MG63 (cell line): ENCODE measurements around the gene TSPAN17. TPM values are rescaled to one million over a fixed set of nuclear protein-coding genes. Genes with fewer than 3 reads are reported as not detected.

ENCODE experiments used
- DNase-seq: peaks from one replicate; pipeline ENCODE4 v3.0.0-alpha.2; 2020
- H3K27me3 ChIP-seq: fragments of 250-450 bp; sonication (Bioruptor Pico); 2 replicates; pipeline ENCODE4 v1.5.1; 2020; ENCODE audit warnings: mild to moderate bottlenecking, moderate library complexity
- H3K36me3 ChIP-seq: fragments of 250-450 bp; sonication (Bioruptor Pico); 2 replicates; pipeline ENCODE4 v1.5.1; 2020; ENCODE audit warnings: mild to moderate bottlenecking, moderate library complexity
- H3K4me3 ChIP-seq: fragments of 250-450 bp; sonication (Bioruptor Pico); 2 replicates; pipeline ENCODE4 v1.5.1; 2020; ENCODE audit warnings: mild to moderate bottlenecking, moderate library complexity
- H3K9me3 ChIP-seq: fragments of 250-450 bp; sonication (Bioruptor Pico); 2 replicates; pipeline ENCODE4 v1.5.1; 2020; ENCODE audit warnings: mild to moderate bottlenecking, moderate library complexity
- total RNA-seq: library from RNA; depleted of rRNA; stranded (reverse); fragments of >200 nt; shearing (Covaris generic); gene quantifications from 2 replicates; pipeline ENCODE4 v1.2.3, GENCODE V29; 2014; ENCODE audit warnings: low replicate concordance; rRNA removed

TSPAN17 gene
- total RNA-seq, 1 experiment from 2014 or later, result 120 TPM

- peaks cover 11% of the 10 kb centered on the region for H3K27me3 ChIP-seq
- no peaks in the 10 kb centered on the region for H3K9me3 ChIP-seq
- H3K36me3 ChIP-seq, result no peaks in the 10 kb centered on the region
- peak; percentile 26 for DNase-seq
- H3K4me3 ChIP-seq, result no peak overlapping the region
Observed at GRCh38 chr5:176700239-176700847, 53.1 kb downstream of the TSPAN17 start.

- H3K36me3 ChIP-seq, result no peaks in the 10 kb centered on the region
- peaks cover 7% of the 10 kb centered on the region for H3K27me3 ChIP-seq
- H3K9me3 ChIP-seq, result no peaks in the 10 kb centered on the region
- no peak for DNase-seq
- no peak overlapping the region for H3K4me3 ChIP-seq
Observed at GRCh38 chr5:176702671-176703641, 55.7 kb downstream of the TSPAN17 start.

- peaks cover 7% of the 10 kb centered on the region for H3K27me3 ChIP-seq
Observed at GRCh38 chr5:176703857-176704256, 56.6 kb downstream of the TSPAN17 start.

GRCh38 chr5:176704355-176704754 is 57.1 kb downstream of the TSPAN17 start:
- no peaks in the 10 kb centered on the region for H3K36me3 ChIP-seq
- peaks cover 7% of the 10 kb centered on the region for H3K27me3 ChIP-seq
- H3K4me3 ChIP-seq, result no peak overlapping the region
- H3K9me3 ChIP-seq, result no peaks in the 10 kb centered on the region
- no peak for DNase-seq

More at GRCh38 chr5:176703857-176704256, 56.6 kb downstream of the TSPAN17 start:
- no peak for DNase-seq
- Histone ChIP-seq H3K4me3 (no peak overlapping the region), H3K36me3 (no peaks in the 10 kb centered on the region), H3K9me3 (no peaks in the 10 kb centered on the region)

- DNase-seq, result no peak
- Histone ChIP-seq H3K4me3 (no peak overlapping the region), H3K36me3 (no peaks in the 10 kb centered on the region), H3K9me3 (no peaks in the 10 kb centered on the region), H3K27me3 (peaks cover 4% of the 10 kb centered on the region)
Observed at GRCh38 chr5:176704817-176705216, 57.5 kb downstream of the TSPAN17 start.

Other genes starting within 250 kb of the TSPAN17 start
- 281 and 342 TPM in 2 replicates for gene CLTB, start 230.9 kb upstream of the TSPAN17 start, total RNA-seq
- 48.8 and 49.4 TPM in 2 replicates for gene FAF2, start 199.1 kb upstream of the TSPAN17 start, total RNA-seq
- 0.17 and 4.4 TPM in 2 replicates for gene RNF44, start 110.1 kb upstream of the TSPAN17 start, total RNA-seq
- gene CDHR2, start 98.1 kb upstream of the TSPAN17 start, total RNA-seq, result not detected in 2 replicates
- 21.0 and 32.2 TPM in 2 replicates for gene GPRIN1, start 37.3 kb upstream of the TSPAN17 start, total RNA-seq
- gene SNCB, start 16.9 kb upstream of the TSPAN17 start, total RNA-seq, result not detected in 2 replicates
- not detected in 2 replicates for gene EIF4E1B, start 16.8 kb upstream of the TSPAN17 start, total RNA-seq
- gene UNC5A, start 163.1 kb downstream of the TSPAN17 start, total RNA-seq, result not detected in 2 replicates